OCI-LY1 (cell line): ENCODE data around the gene TEX53.

Source experiments
- CTCF ChIP-seq: fragments of 200-600 bp; sonication (generic), shearing (Covaris generic); IDR thresholded peaks from 2 replicates; pipeline ENCODE4 v1.5.1; 2017; ENCODE audit warnings: mild to moderate bottlenecking, antibody characterized with exemption, low read length, moderate library complexity, mixed read lengths
- EZH2 ChIP-seq: fragments of 200-600 bp; sonication (generic), shearing (Covaris generic); IDR thresholded peaks from 2 replicates; pipeline ENCODE4 v1.8.0; 2017; ENCODE audit warnings: borderline replicate concordance, mixed run types, mild to moderate bottlenecking, antibody characterized with exemption, low read length, moderate library complexity, mixed read lengths

GRCh38 chr9:114621561-114621960, 36.0 kb downstream of the TEX53 start:
- no peak for TF ChIP-seq CTCF
- no peak for TF ChIP-seq EZH2
